GM18499 (cell line): ENCODE data around the gene AP3D1.
A peak's percentile ranks its signal among the peaks of the same experiment; 100 is the strongest.
"Not testable (repeated sequence)": the region's sequence is repeated elsewhere in the genome, so short reads cannot be mapped to it uniquely, and the experiment has no call there.

Experiments used
- ATAC-seq: cut with Tn5 transposase; IDR thresholded peaks from one replicate; pipeline ENCODE4 v1.9.1; 2021; ENCODE audit warnings: moderate number of reproducible peaks; ENCODE audit not compliant: insufficient read depth, unreplicated experiment

The AP3D1 gene

DNA sequence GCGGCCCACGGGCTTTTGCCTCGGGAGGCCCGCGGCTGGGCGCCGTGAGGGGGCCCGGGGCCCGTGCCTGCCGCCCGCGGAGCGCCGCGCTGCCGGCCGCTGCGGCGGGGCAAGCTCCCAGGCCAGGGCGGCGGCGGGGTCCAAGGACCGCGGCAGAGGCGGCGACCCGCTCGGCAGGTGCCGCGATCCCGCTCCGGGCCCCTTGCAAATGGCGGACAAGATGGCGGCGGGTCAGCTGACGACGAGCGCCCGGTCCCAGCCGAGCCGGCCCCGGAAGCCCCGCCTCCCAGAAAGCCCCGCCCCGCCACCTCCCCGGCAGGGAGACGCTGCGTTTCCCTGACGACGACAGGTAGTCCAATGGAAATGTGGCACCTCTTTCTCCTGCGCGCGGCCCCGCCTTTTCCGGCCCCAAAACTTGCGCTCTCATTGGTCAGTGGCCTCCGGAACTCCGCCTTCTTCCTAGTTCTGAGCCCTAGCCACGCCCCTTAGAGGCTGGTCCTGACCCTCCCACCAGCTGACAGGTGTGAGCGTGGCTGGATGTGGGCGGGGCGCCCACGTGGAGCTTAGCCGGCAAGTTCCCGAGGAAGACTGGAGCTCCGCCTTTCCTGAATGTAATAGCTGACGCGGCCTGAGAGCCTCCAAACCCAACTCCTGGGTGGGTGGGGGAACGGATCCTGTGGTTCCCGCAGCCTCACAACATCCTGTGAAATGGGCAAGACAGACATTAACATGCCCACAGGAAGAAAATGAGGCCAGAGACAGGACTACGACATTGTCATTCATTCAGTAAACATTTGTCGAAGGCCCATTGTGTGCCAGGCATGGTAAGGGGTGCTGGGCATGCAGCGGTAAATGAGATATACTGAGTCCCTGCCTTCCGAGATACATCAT is at the start of gene AP3D1:
TSS of gene AP3D1 (minus strand) at position 228 of the 891 bp plus-strand sequence. CDS start 232 bp downstream, outside the sequence.
- peak; percentile 74 for ATAC-seq

- ATAC-seq = not testable (repeated sequence)
Measured at GRCh38 chr19:2200624-2201294, 49.4 kb upstream of the AP3D1 start.

- ATAC-seq = no peak
Measured at GRCh38 chr19:2199861-2200623, 48.7 kb upstream of the AP3D1 start.

GRCh38 chr19:2199215-2199614 is 47.8 kb upstream of the AP3D1 start:
- no peak for ATAC-seq

- no peak for ATAC-seq
Measured at GRCh38 chr19:2198317-2198716, 47.0 kb upstream of the AP3D1 start.

DNA sequence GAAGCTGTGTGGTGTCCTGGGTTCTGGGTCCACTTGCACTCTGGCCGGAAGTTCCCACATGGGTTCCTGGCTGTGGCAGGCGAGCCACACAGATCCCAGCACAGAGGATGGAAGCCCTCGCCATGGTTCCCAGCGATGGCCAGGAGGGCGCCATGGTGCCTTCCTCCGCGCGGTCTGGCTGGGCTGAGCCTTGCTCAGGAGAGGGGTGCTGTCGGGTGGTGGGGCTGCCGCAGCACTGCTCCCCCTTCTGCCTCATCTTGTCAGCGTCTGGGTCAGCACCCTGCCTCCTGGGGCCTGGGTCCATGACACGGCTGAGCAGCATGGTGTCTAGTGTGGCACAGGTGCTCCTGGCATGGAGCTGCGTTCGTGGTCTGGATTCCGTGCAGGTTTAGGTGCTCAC is 45.9 kb upstream of the AP3D1 start:
- ATAC-seq = no peak

DNA sequence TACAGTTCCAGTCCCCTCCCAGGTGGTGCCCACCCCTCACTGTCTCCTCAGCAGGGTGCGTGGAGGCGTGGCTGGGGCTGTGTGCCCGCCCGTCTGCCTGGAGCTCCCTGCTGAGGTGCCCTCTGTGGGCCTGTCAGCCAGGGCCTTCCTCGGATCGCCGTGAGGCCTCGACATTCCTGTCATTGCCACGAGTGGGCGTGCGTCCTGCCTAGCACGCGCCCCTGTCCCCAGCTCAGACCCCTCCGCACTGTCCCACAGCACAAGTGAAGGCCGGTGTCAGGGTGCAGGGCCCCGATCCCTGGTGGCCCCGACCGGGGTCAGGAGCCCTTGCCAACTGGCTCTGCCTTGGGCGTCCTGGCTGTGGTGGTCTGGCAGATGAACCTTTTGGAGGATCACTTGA is 44.5 kb upstream of the AP3D1 start:
- no peak for ATAC-seq

DNA sequence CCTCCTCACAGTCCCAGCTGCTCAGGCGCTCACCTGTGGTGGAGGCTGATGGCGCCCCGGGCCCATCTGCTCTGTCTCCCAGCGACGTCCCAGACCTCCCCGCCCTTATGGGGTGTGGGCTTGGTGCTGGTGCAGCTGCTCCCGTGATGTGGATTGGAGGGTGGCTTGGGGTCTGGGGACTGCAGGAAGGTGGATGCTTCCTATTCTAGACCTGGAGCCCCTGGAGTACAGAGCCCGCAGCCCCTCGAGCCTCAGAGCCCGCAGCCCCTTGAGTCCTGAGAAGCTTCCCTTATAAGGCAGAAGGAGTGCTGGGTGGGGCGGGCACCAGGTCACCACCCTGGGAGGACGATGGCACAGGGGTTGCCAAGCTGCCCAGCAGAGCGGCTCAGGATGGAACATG is 44.0 kb upstream of the AP3D1 start:
- ATAC-seq = no peak

GRCh38 chr19:2194513-2195078 is 43.2 kb upstream of the AP3D1 start:
- ATAC-seq = no peak

- no peak for ATAC-seq
Measured at GRCh38 chr19:2193807-2194206, 42.4 kb upstream of the AP3D1 start.

DNA sequence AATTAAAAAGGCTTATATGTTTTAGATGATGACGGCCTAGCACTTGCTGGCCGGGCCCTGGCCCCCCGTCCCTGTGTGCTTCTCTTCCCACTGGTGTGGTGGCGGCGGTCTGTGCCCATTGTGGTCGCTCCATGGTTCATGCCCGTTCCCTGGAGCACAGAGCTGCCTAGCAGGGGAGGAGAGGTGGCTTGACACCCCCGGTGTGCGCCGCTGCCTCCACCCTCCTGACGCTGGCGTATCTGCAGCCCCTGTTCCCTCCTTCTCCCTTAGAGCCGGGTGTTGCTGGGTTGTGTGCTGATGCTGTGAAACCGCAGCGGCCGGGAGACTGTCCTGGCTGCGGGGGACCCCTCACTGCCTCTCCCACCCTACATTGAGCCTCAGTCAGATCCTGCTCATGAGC is 41.5 kb upstream of the AP3D1 start:
- ATAC-seq = no peak

DNA sequence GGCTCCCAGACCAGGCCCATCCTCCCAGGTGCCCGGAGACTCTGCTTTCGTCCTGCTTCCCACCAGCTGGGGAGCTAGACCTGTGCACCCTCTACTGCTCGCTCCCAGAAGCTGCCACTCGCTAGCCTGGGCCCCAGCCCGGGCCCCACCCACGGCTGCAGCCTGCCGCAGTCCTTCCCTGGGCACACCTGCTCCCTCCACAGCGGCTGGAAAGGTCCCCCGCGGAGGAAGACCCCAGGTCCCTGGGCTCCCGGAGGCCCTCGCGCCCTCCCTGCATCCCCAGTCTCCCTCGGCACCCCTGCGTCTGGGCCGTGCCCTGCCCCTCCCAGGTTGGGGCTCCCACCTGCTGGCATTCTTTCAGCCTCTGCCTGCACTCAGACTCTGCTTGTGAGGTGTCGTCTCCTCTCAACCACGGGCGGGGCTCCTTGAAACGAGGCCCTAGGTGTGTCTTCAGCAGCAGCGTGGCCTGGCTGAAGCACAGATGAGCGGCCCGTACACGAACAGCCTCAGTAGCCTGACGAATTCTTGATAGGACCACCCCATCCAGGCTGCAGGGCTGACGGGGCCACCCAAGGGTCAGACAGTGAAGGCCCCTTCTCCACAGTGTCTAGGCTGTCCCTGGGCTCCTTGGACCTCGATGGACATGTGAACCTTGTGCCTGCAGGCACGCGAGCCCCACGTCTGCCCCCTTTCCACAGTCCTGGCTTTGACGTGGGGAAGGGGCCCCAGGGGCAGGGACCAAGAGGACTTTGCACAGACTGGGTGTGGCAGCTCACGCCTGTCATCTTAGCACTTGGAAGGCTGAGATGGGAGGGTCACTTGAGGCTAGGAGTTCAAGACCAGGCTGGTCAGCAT is 40.3 kb upstream of the AP3D1 start:
- ATAC-seq = no peak

- no peak for ATAC-seq
Measured at GRCh38 chr19:2190848-2191455, 39.6 kb upstream of the AP3D1 start.

- ATAC-seq = no peak
Measured at GRCh38 chr19:2189880-2190279, 38.5 kb upstream of the AP3D1 start.

DNA sequence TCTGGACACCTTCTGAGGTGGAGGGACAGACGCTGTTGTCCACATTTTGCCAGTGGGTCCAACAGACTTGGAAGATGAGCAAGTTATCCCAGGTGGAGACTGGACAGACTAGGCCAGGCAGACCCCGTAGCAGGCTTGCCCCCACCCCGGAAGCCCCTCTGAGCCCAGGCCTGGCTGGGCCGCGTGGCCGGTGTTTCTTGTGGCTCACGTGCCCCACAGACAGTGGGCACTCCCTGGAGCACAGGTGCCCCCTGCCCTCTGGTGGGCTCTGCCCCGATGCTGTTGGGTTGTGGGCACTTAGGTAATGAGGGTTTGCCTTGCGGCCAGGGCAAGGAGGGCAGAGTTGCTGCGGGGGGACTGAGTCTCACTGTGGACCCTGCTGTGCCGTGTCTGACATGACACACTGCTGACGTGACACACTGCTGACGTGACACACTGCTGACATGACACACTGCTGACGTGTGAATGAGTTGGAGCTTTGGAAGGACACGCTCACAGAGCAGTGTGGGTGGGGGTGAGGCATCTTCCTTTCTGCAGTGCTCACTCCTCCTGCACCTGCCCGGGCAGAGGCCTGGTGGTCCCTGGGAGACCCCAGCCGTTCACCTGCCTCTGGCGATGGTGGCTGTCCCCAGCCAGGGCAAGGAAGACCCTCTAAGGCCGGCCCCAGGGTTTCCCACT is 37.5 kb upstream of the AP3D1 start:
- no peak for ATAC-seq

- no peak for ATAC-seq
Measured at GRCh38 chr19:2187159-2187558, 35.8 kb upstream of the AP3D1 start.

- no peak for ATAC-seq
Measured at GRCh38 chr19:2186071-2186846, 34.9 kb upstream of the AP3D1 start.

DNA sequence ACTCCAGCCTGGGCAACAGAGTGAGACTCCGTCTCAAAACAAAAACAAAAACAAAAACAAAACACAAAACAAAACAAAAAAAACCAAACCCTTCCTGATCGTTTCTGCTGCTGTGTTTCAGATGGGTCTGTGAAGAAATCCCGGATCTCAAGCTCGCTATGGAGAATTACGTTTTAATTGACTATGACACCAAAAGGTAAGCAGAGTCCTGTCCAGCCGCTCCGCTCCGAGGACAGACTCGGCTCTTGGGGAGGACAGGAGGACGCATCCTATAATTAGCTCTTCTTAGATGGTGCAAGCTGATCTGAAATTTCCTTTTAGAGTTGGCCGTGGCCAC is 34.3 kb upstream of the AP3D1 start:
- no peak for ATAC-seq
